ENCODE results near the gene MDM4.

- TF ChIP-seq POLR2A (IDR thresholded peaks at IDR 0.05) (no peak), POLR2AphosphoS5 (IDR thresholded peaks at IDR 0.05) (no peak), CTCF (IDR thresholded peaks at IDR 0.05) (no peak)
Observed at GRCh38 chr1:204548265-204548664, 32.1 kb downstream of the MDM4 start.

All from upper lobe of left lung (tissue), 4 donors.